Measurements from ENCODE around the gene CRIP1. TPM values are rescaled to one million over a fixed set of nuclear protein-coding genes. Genes with fewer than 3 reads are reported as not detected.

The CRIP1 gene
- total RNA-seq, 1 donor from 2014 or later: 185 TPM

DNA sequence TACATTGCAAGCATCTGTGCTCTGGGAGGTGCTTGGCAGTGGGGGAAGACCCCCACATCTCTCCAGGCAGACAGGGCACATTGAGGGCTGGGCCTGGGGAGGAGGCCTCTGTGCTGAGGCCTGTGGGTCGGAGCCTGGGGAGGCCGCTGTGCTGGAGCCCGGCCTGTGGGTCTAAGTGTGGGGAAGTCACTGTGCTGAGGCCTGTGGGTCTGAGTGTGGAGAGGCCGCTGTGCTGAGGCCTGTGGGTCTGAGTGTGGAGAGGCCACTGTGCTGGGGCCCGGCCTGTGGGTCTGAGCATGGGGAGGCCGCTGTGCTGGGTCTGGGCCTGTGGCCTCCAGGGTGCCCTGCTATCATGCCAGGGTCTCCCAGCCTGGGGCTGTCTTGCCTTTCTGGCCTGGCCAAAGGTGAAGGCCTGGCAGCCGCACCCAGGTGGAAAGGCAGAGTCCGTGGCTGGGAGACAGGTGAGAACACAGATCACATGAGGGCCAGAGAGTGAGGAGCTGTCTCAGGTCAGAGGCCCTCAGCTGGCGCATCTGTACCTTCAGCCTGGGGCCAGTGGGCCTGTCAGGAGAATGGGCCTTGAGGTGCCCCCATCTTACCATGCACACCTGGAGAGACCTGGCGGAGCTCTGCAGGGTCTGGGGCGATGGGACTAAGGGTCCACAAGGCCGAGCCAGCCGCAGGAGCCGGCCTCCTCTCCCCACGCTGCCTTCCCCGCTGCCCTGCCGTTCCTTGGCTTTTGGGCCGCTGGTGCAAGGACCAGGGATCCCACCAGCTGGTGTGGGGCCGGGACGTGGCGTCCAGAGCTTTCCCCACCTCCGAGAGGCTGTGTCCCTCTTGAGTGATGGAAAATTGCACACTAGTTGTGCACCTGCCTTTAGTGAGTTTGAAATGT lies 30.7 kb upstream of the CRIP1 start:
- H3K4me1 Mint-ChIP-seq (ENCODE audit: low read depth): peaks cover 1% of the 10 kb centered on the region
- intact Hi-C loops (cut with micrococcal nuclease): no loop called here
- peaks cover 19% of the 10 kb centered on the region for H3K36me3 Mint-ChIP-seq (ENCODE audit: low read depth)
- DNase-seq (ENCODE audit: low spot score): no peak
- H3K27ac Mint-ChIP-seq: no peak overlapping the region
- H3K27me3 Mint-ChIP-seq (ENCODE audit: low read depth): no peaks in the 10 kb centered on the region
- no peak overlapping the region for H3K4me3 Mint-ChIP-seq (ENCODE audit: low read depth)
- H3K9me3 Mint-ChIP-seq: no peaks in the 10 kb centered on the region

DNA sequence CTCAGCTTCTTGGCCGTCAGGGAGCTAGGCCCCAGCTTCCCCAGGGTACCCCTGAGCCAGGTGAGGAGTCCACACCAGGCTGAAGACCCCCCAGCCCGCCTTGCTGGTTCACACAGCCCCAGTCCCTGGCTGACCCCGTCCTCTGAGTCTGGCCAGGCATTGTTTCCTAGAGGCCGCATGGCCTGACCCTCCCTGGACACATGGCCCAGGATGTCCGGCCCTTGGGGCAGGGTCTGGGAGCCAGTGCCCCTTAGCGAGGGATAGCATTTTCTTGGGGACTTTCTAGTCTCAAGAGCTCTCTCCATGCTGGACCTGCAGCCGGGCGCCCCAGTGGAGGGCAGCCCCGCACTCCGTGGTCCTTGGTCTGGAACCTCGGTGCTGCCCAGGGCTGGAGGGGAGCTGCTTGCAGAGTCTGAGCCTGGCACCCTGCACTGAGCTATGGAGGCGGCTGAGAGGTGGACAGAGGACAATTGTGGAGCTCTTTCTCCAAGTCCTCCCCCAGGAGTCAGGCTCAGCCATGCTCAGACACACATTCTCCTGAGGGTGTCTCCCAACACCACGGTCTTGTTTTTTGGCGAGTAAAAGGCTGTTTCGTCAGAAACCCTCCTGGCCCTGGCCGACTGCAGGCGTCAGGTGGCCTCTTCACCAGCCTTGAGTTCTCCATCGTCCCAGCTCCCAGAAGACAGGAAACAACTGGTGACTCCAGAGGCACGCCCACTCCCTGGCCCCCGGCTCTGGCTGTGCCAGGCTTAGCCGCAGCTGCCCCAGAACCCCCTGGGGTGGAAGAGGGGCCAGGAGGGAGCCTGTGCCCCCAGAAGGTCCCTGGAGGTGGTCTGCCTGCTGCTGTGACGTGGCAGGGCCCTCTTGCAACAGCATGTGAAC lies 29.7 kb upstream of the CRIP1 start:
- Mint-ChIP-seq H3K36me3 (ENCODE audit: low read depth) (peaks cover 22% of the 10 kb centered on the region), H3K4me3 (ENCODE audit: low read depth) (no peak overlapping the region), H3K4me1 (ENCODE audit: low read depth) (peaks cover 1% of the 10 kb centered on the region), H3K27ac (no peak overlapping the region), H3K27me3 (ENCODE audit: low read depth) (no peaks in the 10 kb centered on the region), H3K9me3 (no peaks in the 10 kb centered on the region)
- intact Hi-C loops (cut with micrococcal nuclease): no loop called here
- no peak for DNase-seq (ENCODE audit: low spot score)

DNA sequence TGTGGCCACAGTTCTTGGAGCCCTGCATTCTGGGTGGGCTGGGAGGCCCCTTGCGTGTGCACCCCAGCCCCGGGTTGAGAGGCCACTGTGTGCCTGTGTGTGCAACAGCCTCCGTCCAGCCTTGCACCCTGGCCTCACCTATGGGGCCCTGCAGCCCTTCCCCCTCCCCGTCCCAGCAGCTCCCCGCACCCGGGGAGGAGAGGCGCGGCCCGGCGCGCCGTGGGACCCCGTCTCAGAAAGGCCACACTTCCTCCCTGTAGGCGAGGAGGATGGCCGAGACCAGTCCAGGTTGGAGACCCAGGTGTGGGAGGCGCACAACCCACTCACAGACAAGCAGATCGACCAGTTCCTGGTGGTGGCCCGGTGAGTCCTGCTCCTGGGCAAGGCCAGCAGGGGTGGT lies 28.7 kb upstream of the CRIP1 start:
- no peak for DNase-seq (ENCODE audit: low spot score)
- peaks cover 19% of the 10 kb centered on the region for H3K36me3 Mint-ChIP-seq (ENCODE audit: low read depth)
- H3K27me3 Mint-ChIP-seq (ENCODE audit: low read depth): no peaks in the 10 kb centered on the region
- H3K27ac Mint-ChIP-seq: no peak overlapping the region
- peaks cover 1% of the 10 kb centered on the region for H3K4me1 Mint-ChIP-seq (ENCODE audit: low read depth)
- H3K4me3 Mint-ChIP-seq (ENCODE audit: low read depth): no peak overlapping the region
- no peaks in the 10 kb centered on the region for H3K9me3 Mint-ChIP-seq
- intact Hi-C loops (cut with micrococcal nuclease): no loop called here

DNA sequence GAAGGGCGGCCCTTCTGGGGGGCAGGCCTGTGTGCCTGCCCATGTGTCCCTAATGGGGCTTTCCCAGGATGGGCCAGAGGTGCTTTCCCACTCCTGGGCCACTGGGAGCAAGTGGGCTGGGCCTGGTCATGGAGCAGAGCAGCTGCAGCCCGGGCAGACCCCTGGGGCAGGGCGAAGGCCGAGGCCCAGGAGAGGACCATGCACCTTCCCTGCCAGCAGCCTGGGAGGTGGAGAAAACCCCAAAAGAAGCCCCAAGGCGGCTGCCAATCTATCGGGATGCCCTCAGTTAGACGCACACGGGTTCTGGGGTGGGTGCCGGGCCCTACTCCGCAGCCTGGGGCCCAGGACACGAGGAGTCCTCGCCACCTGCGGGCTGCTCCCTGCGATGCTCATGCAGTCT lies 28.1 kb upstream of the CRIP1 start:
- peaks cover 16% of the 10 kb centered on the region for H3K36me3 Mint-ChIP-seq (ENCODE audit: low read depth)
- H3K27ac Mint-ChIP-seq: no peak overlapping the region
- H3K4me3 Mint-ChIP-seq (ENCODE audit: low read depth): no peak overlapping the region
- H3K9me3 Mint-ChIP-seq: no peaks in the 10 kb centered on the region
- H3K27me3 Mint-ChIP-seq (ENCODE audit: low read depth): no peaks in the 10 kb centered on the region
- peaks cover 1% of the 10 kb centered on the region for H3K4me1 Mint-ChIP-seq (ENCODE audit: low read depth)
- intact Hi-C loops (cut with micrococcal nuclease): no loop called here
- no peak for DNase-seq (ENCODE audit: low spot score)

DNA sequence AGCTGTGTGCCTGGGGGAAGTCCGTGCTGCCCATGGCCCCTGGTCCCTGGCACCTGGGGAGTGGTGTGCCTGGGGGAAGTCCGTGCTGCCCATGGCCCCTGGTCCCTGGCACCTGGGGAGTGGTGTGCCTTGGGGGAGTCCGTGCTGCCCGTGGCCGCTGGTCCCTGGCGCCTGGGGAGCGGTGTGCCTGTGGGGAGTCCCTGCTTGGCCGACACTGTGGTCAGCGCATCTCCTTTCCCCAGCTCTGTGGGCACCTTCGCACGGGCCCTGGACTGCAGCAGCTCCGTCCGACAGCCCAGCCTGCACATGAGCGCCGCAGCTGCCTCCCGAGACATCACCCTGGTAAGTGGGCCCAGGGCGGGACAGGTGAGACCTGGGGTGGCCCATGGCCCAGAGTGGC lies 26.6 kb upstream of the CRIP1 start:
- no peak for DNase-seq (ENCODE audit: low spot score)
- Mint-ChIP-seq H3K4me1 (ENCODE audit: low read depth) (peaks cover 1% of the 10 kb centered on the region), H3K27ac (no peak overlapping the region), H3K27me3 (ENCODE audit: low read depth) (no peaks in the 10 kb centered on the region), H3K36me3 (ENCODE audit: low read depth) (peaks cover 10% of the 10 kb centered on the region), H3K9me3 (no peaks in the 10 kb centered on the region), H3K4me3 (ENCODE audit: low read depth) (no peak overlapping the region)
- intact Hi-C loops (cut with micrococcal nuclease): no loop called here

DNA sequence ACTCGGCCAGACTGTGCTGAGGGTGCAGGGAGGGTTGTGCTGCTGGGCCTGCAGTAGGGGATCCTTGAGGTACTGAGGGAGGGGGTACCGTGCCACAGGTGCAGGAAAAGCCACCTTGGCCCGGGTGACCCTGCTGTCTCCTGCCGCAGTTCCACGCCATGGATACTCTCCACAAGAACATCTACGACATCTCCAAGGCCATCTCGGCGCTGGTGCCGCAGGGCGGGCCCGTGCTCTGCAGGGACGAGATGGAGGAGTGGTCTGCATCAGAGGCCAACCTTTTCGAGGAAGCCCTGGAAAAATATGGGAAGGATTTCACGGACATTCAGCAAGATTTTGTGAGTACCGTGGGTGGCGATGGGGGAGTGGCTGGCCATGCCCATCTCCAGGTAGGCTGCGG lies 26.1 kb upstream of the CRIP1 start:
- Mint-ChIP-seq H3K27ac (no peak overlapping the region), H3K27me3 (ENCODE audit: low read depth) (no peaks in the 10 kb centered on the region), H3K4me1 (ENCODE audit: low read depth) (no peaks in the 10 kb centered on the region), H3K9me3 (no peaks in the 10 kb centered on the region), H3K36me3 (ENCODE audit: low read depth) (peaks cover 9% of the 10 kb centered on the region), H3K4me3 (ENCODE audit: low read depth) (no peak overlapping the region)
- intact Hi-C loops (cut with micrococcal nuclease): no loop called here
- DNase-seq (ENCODE audit: low spot score): no peak

DNA sequence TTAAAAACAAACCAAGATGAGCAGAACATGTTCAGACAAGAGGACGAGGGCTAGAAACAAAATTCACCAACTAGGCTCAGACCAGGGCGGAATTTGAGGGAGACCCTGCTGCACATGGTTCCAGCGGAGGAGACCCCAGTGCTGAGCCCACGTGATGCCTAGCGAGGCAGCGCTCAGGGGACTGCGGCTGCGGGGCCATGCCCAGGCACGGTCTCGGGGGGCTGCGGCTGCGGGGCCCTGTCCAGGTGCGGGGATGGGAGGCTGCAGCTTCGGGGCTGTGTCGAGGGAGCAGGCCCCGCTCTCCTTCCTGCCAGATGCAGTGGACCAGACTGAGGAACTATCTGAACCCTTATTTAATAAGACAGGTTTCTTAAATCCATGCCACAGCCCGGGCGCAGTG lies 24.8 kb upstream of the CRIP1 start:
- DNase-seq (ENCODE audit: low spot score): no peak
- Mint-ChIP-seq H3K4me1 (ENCODE audit: low read depth) (no peaks in the 10 kb centered on the region), H3K27ac (no peak overlapping the region), H3K27me3 (ENCODE audit: low read depth) (no peaks in the 10 kb centered on the region), H3K9me3 (no peaks in the 10 kb centered on the region), H3K36me3 (ENCODE audit: low read depth) (peaks cover 6% of the 10 kb centered on the region), H3K4me3 (ENCODE audit: low read depth) (no peak overlapping the region)
- intact Hi-C loops (cut with micrococcal nuclease): no loop called here

DNA sequence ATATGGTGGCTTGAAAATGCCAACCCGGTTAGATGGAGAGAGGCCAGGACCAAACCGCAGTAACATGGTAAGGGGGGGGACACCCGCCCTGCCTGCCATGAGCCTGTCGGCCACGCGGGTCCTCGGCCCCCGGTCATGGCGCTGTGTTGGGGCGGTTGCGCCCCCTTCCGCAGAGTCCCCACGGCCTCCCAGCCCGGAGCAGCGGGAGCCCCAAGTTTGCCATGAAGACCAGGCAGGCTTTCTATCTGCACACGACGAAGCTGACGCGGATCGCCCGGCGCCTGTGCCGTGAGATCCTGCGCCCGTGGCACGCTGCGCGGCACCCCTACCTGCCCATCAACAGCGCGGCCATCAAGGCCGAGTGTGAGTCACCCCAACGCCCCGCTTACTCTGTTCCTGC lies 22.2 kb upstream of the CRIP1 start:
- intact Hi-C loops (cut with micrococcal nuclease): no loop called here
- no peaks in the 10 kb centered on the region for H3K4me1 Mint-ChIP-seq (ENCODE audit: low read depth)
- no peaks in the 10 kb centered on the region for H3K27me3 Mint-ChIP-seq (ENCODE audit: low read depth)
- no peak overlapping the region for H3K4me3 Mint-ChIP-seq (ENCODE audit: low read depth)
- peaks cover 6% of the 10 kb centered on the region for H3K36me3 Mint-ChIP-seq (ENCODE audit: low read depth)
- no peak for DNase-seq (ENCODE audit: low spot score)
- H3K9me3 Mint-ChIP-seq: no peaks in the 10 kb centered on the region
- no peak overlapping the region for H3K27ac Mint-ChIP-seq

DNA sequence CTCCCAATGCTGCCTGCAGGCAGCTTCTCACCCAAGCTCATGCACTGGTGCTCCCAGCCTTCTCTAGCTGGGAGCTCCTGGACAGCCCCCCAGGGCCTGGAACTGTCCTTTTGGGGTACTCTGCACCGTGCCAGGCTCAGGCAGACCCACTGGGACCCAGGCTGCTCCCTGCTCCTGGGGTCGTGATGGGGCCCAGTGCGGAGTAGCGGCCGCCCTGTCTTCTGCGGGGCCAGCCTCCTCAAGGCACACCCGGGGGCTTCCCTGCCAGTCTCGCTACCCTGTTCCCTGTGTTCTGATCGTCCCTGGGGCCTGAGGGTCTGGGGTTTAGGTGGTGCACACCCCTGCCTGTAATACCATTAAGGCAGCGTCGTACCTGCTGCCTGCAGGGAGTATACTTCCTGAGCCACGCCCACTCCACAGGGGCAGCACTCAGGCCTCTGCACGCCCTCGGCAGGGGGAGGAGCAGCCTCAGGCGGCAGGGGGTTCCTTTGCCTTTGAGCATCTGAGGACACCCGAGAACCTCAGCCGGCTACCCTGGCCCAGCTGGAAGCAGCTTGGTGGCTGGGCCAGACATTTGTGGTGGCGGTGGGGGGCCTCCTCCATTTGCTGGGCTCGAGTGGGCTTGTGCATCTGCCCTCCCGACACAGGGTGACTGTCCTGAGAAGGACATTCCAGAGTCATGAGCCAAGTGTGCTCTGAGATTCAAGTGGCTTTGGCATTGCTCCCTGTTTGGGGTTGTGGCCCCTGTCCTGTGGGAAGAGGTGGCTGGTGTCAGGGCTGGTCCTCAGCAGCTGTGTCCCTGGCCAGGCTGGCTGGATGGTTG lies 21.3 kb upstream of the CRIP1 start:
- intact Hi-C loops (cut with micrococcal nuclease): no loop called here
- DNase-seq (ENCODE audit: low spot score): no peak
- Mint-ChIP-seq H3K9me3 (no peaks in the 10 kb centered on the region), H3K36me3 (ENCODE audit: low read depth) (peaks cover 6% of the 10 kb centered on the region), H3K4me1 (ENCODE audit: low read depth) (no peaks in the 10 kb centered on the region), H3K27ac (no peak overlapping the region), H3K27me3 (ENCODE audit: low read depth) (no peaks in the 10 kb centered on the region), H3K4me3 (ENCODE audit: low read depth) (no peak overlapping the region)

DNA sequence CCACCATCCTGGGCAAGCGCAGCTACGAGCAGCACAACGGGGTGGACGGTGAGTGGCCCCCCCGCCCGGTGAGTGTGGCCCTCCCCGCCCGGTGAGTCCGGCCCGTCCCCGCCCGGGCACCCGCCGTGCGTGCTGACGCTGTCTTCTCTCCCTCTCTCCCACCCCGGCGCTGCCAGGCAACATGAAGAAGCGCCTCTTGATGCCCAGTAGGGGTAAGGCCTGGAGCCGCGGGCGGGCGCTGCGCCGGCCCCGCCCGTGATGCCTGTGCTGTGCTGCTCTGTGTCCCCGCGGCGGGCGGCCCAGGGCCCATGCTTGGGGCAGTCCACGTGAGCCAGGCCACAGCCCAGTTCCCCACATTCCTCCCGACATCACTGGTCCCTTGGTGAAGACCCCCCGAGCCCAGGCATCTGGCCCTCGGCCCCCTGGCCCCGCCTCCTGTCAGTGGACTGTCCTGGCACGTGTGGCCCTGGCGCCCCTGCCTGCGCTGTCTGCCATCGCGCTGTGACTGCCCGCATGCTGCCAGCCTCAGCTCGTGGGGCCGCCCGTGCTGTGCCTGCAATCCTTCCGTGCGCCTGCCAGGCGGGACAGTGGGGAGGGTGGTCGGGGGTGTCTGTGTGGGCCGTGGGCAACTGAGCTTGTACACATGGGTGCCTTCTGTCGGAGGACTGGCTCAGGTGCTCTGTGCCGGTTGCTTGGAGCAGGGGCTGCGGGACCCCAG lies 20.0 kb upstream of the CRIP1 start:
- Mint-ChIP-seq H3K4me3 (ENCODE audit: low read depth) (no peak overlapping the region), H3K9me3 (no peaks in the 10 kb centered on the region), H3K27ac (no peak overlapping the region), H3K4me1 (ENCODE audit: low read depth) (no peaks in the 10 kb centered on the region), H3K36me3 (ENCODE audit: low read depth) (peaks cover 4% of the 10 kb centered on the region), H3K27me3 (ENCODE audit: low read depth) (no peaks in the 10 kb centered on the region)
- intact Hi-C loops (cut with micrococcal nuclease): no loop called here
- DNase-seq (ENCODE audit: low spot score): no peak

DNA sequence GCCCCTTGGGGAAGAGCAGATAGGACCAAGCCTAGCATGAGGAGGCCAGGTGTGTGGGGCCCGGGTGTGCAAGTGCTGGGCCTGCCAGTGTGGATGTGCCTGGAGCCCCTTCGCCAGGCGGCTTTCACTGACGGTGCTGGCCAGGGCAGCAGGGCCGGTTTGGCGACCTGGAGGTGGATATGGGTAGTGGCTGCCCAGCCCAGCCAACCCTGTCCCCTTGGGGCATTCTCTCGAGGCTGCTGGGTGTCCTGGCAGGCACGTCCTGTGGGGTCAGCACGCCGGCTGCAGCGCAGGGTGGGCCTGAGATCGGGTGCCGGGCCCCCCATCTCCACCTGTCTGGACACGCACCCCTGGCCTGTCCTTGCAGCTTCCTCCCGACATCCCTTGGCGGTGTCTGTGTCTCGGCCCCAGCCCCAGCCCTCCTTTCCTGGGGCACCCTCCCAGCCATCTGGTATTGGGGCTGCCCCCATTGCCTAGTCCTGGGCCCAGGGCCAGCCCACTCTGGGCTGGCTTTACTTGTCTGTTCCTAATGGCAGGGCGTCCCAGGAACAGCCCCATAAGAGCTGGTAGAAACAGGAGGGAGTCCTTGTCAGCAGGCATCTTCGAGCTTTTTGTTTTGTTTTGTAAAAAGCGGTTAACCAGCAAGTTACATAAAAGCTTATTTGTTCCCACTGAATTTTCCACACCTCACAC lies 19.3 kb upstream of the CRIP1 start:
- H3K27me3 Mint-ChIP-seq (ENCODE audit: low read depth): no peaks in the 10 kb centered on the region
- intact Hi-C loops (cut with micrococcal nuclease): no loop called here
- H3K4me3 Mint-ChIP-seq (ENCODE audit: low read depth): no peak overlapping the region
- no peak for DNase-seq (ENCODE audit: low spot score)
- H3K36me3 Mint-ChIP-seq (ENCODE audit: low read depth): peaks cover 3% of the 10 kb centered on the region
- H3K4me1 Mint-ChIP-seq (ENCODE audit: low read depth): no peaks in the 10 kb centered on the region
- H3K27ac Mint-ChIP-seq: no peak overlapping the region
- no peaks in the 10 kb centered on the region for H3K9me3 Mint-ChIP-seq

Measured in activated T-helper 2 cell treated with anti-CD3 and anti-CD28 coated beads, Interferon-gamma antibody, Interleukin-2, Interleukin-4, amounts not matched to agents 10 μg/mL and 5 μg/mL and 100 μg/mL, durations not matched to agents 14 hours and 24 hours and 36 hours (primary cell).